GM19043 (cell line): Measurements from ENCODE around the gene EPB41L2.
A peak's percentile ranks its signal among the peaks of the same experiment; 100 is the strongest.
"Not testable (repeated sequence)": the region's sequence is repeated elsewhere in the genome, so short reads cannot be mapped to it uniquely, and the experiment has no call there.

Experiments
- ATAC-seq: cut with Tn5 transposase; IDR thresholded peaks from one replicate; pipeline ENCODE4 v1.9.1; 2021; ENCODE audit warnings: low read depth; ENCODE audit not compliant: unreplicated experiment

EPB41L2 gene

DNA sequence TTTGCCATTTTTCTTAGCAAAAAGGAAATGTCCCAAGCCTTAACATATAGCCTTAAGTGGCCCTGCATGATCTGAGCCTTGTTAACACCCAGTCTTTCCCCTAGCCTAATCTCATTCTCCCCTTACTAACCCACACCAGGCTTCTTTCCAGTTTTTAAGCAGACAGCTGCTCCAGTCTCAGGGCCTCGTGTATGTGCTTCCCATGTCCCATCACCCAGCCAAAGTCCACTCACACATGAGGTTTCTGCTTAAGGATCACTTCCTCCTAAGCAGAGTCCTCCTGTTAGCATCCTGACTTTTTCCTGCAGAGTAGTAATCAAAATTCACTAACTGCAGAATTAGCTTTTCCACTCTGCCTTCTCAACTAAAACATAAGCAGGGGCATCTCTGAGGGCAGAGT, 139.7 kb downstream of the EPB41L2 start:
- no peak for ATAC-seq

DNA sequence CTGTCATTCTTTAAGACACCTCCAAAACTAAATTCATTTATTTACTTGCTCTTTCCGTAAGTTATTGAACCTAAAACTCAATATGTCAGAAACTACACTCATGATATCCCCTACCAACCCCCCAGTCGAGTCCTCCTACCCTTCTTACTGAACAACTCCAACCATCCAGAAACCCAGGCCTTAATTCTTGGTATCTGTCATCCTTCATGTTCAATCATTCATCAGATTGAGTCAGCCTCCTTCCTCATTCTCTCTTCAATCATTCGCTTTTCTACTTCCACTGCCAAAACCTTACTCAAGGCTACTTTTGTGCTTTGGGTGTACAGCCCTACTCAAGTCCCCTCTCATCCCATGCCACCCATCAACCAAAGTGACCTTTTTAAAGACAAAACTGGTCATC, 140.1 kb downstream of the EPB41L2 start:
- no peak for ATAC-seq

GRCh38 chr6:130920969-130921368, 142.1 kb downstream of the EPB41L2 start:
- no peak for ATAC-seq

GRCh38 chr6:130918171-130918570, 144.9 kb downstream of the EPB41L2 start:
- ATAC-seq: no peak

DNA sequence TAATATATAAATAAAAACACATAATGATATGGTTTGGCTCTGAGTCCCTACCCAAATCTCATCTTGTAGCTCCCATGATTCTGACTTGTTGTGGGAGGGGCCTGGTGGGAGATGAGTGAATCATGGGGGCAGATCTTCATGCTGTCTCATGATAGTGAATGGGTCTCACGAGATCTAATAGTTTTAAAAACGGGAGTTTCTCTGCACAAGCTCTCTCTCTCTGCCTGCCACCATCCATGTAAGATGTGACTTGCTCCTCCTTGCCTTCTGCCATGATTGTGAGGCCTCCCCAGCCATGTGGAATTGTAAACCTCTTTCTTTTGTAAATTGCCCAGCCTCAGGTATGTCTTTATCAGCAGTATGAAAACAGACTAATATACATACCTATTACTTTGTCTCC, 147.4 kb downstream of the EPB41L2 start:
- ATAC-seq: not testable (repeated sequence)

GRCh38 chr6:130913120-130913519, 149.9 kb downstream of the EPB41L2 start:
- ATAC-seq: no peak

DNA sequence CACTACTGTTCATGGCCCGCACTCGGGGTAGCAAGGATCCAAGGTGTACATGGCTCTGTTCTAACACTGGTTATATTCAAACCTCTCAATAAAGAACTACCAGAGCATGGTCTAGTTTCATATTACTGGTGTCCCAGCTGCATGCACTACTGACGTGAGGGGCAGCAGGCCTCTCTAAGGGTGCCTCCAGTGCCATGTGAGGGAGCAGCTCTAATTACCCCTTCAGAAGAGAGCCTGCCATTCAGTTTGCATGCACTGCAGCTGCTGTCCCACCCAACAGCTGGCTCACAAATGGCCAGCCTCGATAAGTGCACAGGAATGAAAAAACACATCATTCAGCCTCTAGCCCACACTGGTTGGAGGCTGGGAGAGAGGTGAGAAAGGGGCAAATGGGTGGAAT, 150.6 kb downstream of the EPB41L2 start:
- ATAC-seq: no peak

DNA sequence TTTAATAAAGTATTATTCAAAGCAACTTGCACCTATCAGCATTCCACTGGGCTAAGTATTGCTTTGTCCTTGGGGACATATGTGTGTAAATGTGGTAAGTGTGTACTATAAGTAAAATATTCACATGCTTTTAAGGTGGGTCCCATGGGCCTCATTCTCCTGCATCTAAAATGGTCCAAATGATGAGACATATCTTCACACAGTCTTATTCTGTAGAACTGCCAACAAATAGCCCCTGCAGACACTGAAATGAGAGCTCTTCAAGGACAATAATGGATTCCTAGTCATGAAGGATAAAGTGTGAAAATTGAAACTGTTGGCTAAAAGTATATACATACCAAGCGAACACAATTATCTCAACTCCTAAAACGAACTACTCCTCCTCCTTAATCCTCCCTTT, 154.1 kb downstream of the EPB41L2 start:
- ATAC-seq: no peak

GRCh38 chr6:130908188-130908587, 154.9 kb downstream of the EPB41L2 start:
- peak; percentile 58 for ATAC-seq

- ATAC-seq: peak; percentile 18
Observed at GRCh38 chr6:130907687-130908086, 155.4 kb downstream of the EPB41L2 start.

DNA sequence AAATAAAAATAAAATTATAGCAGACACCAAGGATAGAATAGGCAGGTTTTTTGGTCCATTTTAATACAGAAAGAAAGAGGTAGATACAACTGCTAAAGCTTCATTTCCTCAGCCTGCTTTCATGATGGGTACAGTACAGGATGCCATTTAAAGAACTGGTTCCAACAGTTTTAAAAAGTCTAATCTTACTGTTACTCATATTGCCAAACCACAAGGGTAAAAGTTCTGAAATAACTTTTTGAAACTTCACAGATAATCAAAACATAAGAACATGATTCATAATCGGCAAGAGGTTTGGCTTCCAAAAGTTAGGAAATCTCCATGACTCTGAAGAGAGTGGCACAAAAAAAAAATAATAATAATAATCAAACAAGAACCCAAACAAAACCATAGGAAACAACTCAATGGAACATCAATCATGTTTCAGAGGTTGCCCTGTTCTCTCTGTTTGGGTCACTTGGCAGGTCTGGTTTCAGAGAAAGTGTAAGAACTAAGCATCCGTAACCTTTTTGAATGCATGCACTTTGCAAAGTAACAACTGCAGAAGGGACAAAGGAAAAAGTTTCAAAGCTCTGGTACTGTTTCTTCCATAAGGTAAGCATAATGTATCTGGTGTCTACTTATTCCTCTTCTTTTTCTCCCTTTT, 156.2 kb downstream of the EPB41L2 start:
- ATAC-seq: no peak

DNA sequence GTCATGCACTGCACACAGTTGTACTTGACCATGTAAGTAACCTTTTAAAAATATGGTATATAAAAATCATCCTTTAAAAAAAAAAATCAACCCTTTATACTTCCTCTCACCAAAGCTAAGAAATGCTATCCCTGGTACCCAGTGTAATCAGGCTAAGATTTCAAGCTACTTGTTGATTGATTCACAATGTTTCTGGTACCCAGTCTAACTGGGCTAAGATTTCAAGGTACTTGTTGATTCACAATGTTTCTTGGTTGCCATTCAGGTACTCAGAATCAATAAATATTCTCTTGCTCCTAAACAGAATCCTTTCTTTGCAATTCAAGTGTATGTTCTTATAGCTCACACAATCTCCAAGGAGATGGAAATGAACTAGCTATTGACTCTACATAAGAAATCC, 159.4 kb downstream of the EPB41L2 start:
- no peak for ATAC-seq

GRCh38 chr6:130903007-130903406, 160.0 kb downstream of the EPB41L2 start:
- ATAC-seq: no peak

DNA sequence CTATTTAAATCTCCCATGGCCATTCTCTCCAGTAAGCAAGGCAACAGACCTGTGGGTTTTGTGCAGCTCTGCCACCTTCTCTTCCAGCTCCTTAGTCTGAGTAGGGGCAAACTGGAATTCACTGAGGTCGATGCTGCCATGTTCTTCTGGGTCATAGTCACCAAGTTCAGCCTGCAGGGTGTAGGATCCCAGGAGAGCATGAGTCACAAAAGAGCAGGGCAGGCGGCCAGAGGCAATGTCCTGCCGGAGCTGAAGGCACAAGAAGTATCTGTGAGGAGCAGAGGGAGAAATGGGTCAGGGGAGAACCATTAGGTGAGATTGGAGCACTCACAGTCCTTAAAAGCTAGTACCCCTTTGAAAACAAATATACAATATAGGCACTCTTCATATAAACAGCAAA, 162.1 kb downstream of the EPB41L2 start:
- ATAC-seq: no peak

- ATAC-seq: no peak
Observed at GRCh38 chr6:130896249-130896648, 166.8 kb downstream of the EPB41L2 start.

- ATAC-seq: no peak
Observed at GRCh38 chr6:130895516-130895915, 167.5 kb downstream of the EPB41L2 start.

DNA sequence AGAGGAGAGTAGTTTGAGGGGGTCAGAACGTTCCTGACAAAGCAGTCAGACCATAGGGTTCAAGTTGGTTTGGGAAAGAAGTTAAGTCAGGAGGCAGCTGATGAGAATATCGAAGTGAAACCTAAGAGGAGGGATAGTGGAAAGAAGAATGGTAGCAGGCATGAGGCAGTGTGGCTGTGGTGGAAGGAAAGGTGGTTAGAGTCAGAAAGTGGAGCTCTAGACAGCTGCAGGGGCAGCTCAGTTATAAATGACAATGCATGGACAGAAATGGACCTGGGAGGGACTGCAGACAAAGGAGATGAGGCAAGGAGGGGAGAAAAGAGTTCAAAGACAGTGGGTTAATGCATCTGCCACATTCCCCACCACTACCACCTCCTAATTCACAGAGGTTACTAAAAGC, 169.3 kb downstream of the EPB41L2 start:
- ATAC-seq: no peak

DNA sequence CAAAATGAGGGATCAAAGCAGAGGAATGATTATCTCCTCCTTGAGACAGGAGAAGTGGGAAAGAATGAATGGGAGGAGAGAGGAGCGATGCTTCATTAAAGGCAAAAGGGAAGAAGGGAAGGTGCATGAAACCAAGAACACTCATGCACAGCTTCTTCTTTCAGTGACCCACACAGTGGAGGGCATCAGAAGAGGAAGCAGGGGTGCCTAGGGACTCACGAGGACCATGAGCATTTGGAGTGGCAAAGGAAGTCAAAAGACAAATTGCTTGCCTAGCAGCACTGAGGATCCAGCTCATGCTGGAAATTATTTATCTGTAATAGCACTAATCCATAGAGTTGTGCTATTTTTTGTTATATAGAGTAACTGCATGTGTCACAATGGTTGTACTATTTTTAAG, 169.8 kb downstream of the EPB41L2 start:
- no peak for ATAC-seq

DNA sequence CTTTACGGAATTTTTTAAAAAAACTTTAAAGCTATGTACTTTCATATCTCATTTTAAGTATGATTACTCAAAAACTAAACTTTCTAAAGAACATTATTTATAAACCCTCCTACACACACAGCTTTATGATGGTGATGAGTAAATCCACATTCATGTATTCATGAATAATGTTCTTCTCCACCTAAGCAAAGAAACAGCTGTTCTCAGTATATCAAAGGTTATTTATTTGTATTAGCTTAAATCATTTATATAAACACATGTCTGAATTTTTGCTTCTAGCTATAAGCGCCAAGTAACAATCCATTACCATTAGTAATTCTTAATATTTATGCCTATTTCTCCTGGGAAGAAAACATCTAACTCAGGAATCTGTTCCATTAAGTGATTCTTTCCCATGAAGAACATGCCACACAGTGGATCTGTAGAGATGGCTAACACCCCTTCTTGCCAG, 172.5 kb downstream of the EPB41L2 start:
- no peak for ATAC-seq

GRCh38 chr6:130889423-130889822, 173.6 kb downstream of the EPB41L2 start:
- no peak for ATAC-seq

DNA sequence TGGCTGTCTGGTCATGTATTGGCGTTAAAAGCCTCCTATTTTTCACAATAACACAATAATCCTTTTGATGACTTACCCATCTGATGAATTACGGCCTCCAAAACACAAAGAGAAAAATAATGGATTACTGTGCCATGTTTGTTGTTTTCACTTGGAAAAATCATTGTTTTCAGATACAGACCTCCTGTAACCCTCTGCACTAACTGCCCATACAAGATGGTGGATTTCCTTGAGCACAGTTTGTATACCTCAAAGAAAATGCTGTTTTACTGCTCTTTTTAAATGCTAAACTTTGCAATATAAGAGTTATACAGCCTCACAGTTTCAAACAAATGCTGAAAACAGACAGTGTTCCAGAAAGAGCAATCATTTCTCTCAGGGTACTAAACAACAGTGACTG, 174.8 kb downstream of the EPB41L2 start:
- no peak for ATAC-seq

GRCh38 chr6:130886966-130887365, 176.1 kb downstream of the EPB41L2 start:
- ATAC-seq: no peak
